CD4-positive, CD25-positive, alpha-beta regulatory T cell (primary cell): ENCODE data around the gene CD4. TPM values are rescaled to one million over a fixed set of nuclear protein-coding genes. Genes with fewer than 3 reads are reported as not detected.

Experiments
- polyA plus RNA-seq, 4 donors: library from polyadenylated mRNA; unstranded; fragments of 300-500 nt; fragmentation: Illumina TruSeq; gene quantifications; one replicate each; pipeline ENCODE4 v1.2.3, GENCODE V29; 2021
- total RNA-seq: library from RNA; stranded (reverse); gene quantifications from one replicate; pipeline ENCODE4 v1.2.3, GENCODE V29; 2022

The CD4 gene
- total and polyA plus RNA-seq, 5 donors from 2014 or later, result 224 to 330 (median 321) TPM

Other genes starting within 250 kb of the CD4 start
- gene IFFO1, start 233.5 kb upstream of the CD4 start, total RNA-seq, result 46.6 TPM
- gene IFFO1, start 233.5 kb upstream of the CD4 start, polyA plus RNA-seq, result 10 to 100 TPM in 1 of 4 donors, 1 to 10 TPM in 3; 5.6 to 10.4 (median 8.3) TPM
- 77.5 TPM for gene NOP2, start 221.2 kb upstream of the CD4 start, total RNA-seq
- 10 to 100 TPM; 13.2 to 34.0 (median 22.5) TPM for gene NOP2, start 221.2 kb upstream of the CD4 start, polyA plus RNA-seq
- gene CHD4, start 182.1 kb upstream of the CD4 start, total RNA-seq, result 474 TPM
- 10 to 100 TPM; 32.2 to 43.4 (median 38.8) TPM for gene CHD4, start 182.1 kb upstream of the CD4 start, polyA plus RNA-seq
- gene LPAR5, start 153.6 kb upstream of the CD4 start, total RNA-seq, result 7.0 TPM
- 10 to 100 TPM in 1 of 4 donors, 1 to 10 TPM in 3; 6.6 to 17.3 (median 8.6) TPM for gene LPAR5, start 153.6 kb upstream of the CD4 start, polyA plus RNA-seq
- 13.7 TPM for gene ACRBP, start 142.1 kb upstream of the CD4 start, total RNA-seq
- under 1 TPM in 1 of 4 donors, not detected in 3; 0.41 TPM for gene ACRBP, start 142.1 kb upstream of the CD4 start, polyA plus RNA-seq
- gene ING4, start 126.4 kb upstream of the CD4 start, total RNA-seq, result 34.6 TPM
- gene ING4, start 126.4 kb upstream of the CD4 start, polyA plus RNA-seq, result 10 to 100 TPM; 70.5 to 90.6 (median 82.4) TPM
- gene ZNF384, start 100.2 kb upstream of the CD4 start, total RNA-seq, result 68.3 TPM
- 10 to 100 TPM; 13.4 to 25.3 (median 19.6) TPM for gene ZNF384, start 100.2 kb upstream of the CD4 start, polyA plus RNA-seq
- gene PIANP, start 88.7 kb upstream of the CD4 start, total RNA-seq, result not detected
- under 1 TPM in 1 of 4 donors, not detected in 3; 0.13 TPM for gene PIANP, start 88.7 kb upstream of the CD4 start, polyA plus RNA-seq
- 20.7 TPM for gene COPS7A, start 65.5 kb upstream of the CD4 start, total RNA-seq
- 10 to 100 TPM; 37.8 to 48.4 (median 42.6) TPM for gene COPS7A, start 65.5 kb upstream of the CD4 start, polyA plus RNA-seq
- 101 TPM for gene MLF2, start 36.4 kb upstream of the CD4 start, total RNA-seq
- 100 to 1,000 TPM; 104 to 124 (median 114) TPM for gene MLF2, start 36.4 kb upstream of the CD4 start, polyA plus RNA-seq
- 15.0 TPM for gene PTMS, start 23.2 kb upstream of the CD4 start, total RNA-seq
- gene PTMS, start 23.2 kb upstream of the CD4 start, polyA plus RNA-seq, result 1 to 10 TPM; 1.3 to 3.9 (median 2.5) TPM
- 8.2 TPM for gene LAG3, start 17.0 kb upstream of the CD4 start, total RNA-seq
- 10 to 100 TPM in 2 of 4 donors, 1 to 10 TPM in 2; 6.3 to 12.6 (median 11.0) TPM for gene LAG3, start 17.0 kb upstream of the CD4 start, polyA plus RNA-seq
- not detected for gene GPR162, start 32.3 kb downstream of the CD4 start, total RNA-seq
- not detected for gene GPR162, start 32.3 kb downstream of the CD4 start, polyA plus RNA-seq
- gene P3H3, start 38.9 kb downstream of the CD4 start, total RNA-seq, result 1.4 TPM
- gene P3H3, start 38.9 kb downstream of the CD4 start, polyA plus RNA-seq, result 1 to 10 TPM in 1 of 4 donors, under 1 TPM in 2, not detected in 1; 0.64 to 1.2 (median 1.00) TPM
- not detected for gene GNB3, start 51.4 kb downstream of the CD4 start, total RNA-seq
- gene GNB3, start 51.4 kb downstream of the CD4 start, polyA plus RNA-seq, result not detected
- 1.9 TPM for gene CDCA3, start 61.8 kb downstream of the CD4 start, total RNA-seq
- gene CDCA3, start 61.8 kb downstream of the CD4 start, polyA plus RNA-seq, result 1 to 10 TPM; 1.7 to 4.0 (median 2.1) TPM
- 63.5 TPM for gene USP5, start 62.6 kb downstream of the CD4 start, total RNA-seq
- 10 to 100 TPM; 44.4 to 57.0 (median 48.4) TPM for gene USP5, start 62.6 kb downstream of the CD4 start, polyA plus RNA-seq
- 153 TPM for gene TPI1, start 78.0 kb downstream of the CD4 start, total RNA-seq
- gene TPI1, start 78.0 kb downstream of the CD4 start, polyA plus RNA-seq, result 100 to 1,000 TPM; 493 to 633 (median 527) TPM
- 8.2 TPM for gene SPSB2, start 83.8 kb downstream of the CD4 start, total RNA-seq
- gene SPSB2, start 83.8 kb downstream of the CD4 start, polyA plus RNA-seq, result 10 to 100 TPM in 3 of 4 donors, 1 to 10 TPM in 1; 8.0 to 19.2 (median 13.2) TPM
- 6.6 TPM for gene LRRC23, start 115.3 kb downstream of the CD4 start, total RNA-seq
- 1 to 10 TPM; 2.2 to 5.1 (median 4.5) TPM for gene LRRC23, start 115.3 kb downstream of the CD4 start, polyA plus RNA-seq
- 88.2 TPM for gene ENO2, start 125.1 kb downstream of the CD4 start, total RNA-seq
- 10 to 100 TPM; 18.1 to 24.8 (median 22.7) TPM for gene ENO2, start 125.1 kb downstream of the CD4 start, polyA plus RNA-seq
- gene ATN1, start 138.4 kb downstream of the CD4 start, total RNA-seq, result 27.5 TPM
- under 1 TPM; 0.17 to 0.82 (median 0.53) TPM for gene ATN1, start 138.4 kb downstream of the CD4 start, polyA plus RNA-seq
- gene RNU7-1, start 154.3 kb downstream of the CD4 start, total RNA-seq, result not detected
- not detected for gene RNU7-1, start 154.3 kb downstream of the CD4 start, polyA plus RNA-seq
- gene C12orf57, start 154.5 kb downstream of the CD4 start, total RNA-seq, result 186 TPM
- gene C12orf57, start 154.5 kb downstream of the CD4 start, polyA plus RNA-seq, result 100 to 1,000 TPM; 310 to 410 (median 340) TPM
- 174 TPM for gene PTPN6, start 161.8 kb downstream of the CD4 start, total RNA-seq
- 100 to 1,000 TPM; 261 to 321 (median 291) TPM for gene PTPN6, start 161.8 kb downstream of the CD4 start, polyA plus RNA-seq
- 134 TPM for gene PHB2, start 181.1 kb downstream of the CD4 start, total RNA-seq
- gene PHB2, start 181.1 kb downstream of the CD4 start, polyA plus RNA-seq, result 100 to 1,000 TPM; 118 to 134 (median 125) TPM
- 44.1 TPM for gene EMG1, start 181.4 kb downstream of the CD4 start, total RNA-seq
- 10 to 100 TPM; 71.8 to 89.4 (median 79.4) TPM for gene EMG1, start 181.4 kb downstream of the CD4 start, polyA plus RNA-seq
- gene LPCAT3, start 228.9 kb downstream of the CD4 start, total RNA-seq, result 28.3 TPM
- 10 to 100 TPM; 25.0 to 32.8 (median 30.9) TPM for gene LPCAT3, start 228.9 kb downstream of the CD4 start, polyA plus RNA-seq